Measurements from ENCODE around the gene QRICH1.

DNA sequence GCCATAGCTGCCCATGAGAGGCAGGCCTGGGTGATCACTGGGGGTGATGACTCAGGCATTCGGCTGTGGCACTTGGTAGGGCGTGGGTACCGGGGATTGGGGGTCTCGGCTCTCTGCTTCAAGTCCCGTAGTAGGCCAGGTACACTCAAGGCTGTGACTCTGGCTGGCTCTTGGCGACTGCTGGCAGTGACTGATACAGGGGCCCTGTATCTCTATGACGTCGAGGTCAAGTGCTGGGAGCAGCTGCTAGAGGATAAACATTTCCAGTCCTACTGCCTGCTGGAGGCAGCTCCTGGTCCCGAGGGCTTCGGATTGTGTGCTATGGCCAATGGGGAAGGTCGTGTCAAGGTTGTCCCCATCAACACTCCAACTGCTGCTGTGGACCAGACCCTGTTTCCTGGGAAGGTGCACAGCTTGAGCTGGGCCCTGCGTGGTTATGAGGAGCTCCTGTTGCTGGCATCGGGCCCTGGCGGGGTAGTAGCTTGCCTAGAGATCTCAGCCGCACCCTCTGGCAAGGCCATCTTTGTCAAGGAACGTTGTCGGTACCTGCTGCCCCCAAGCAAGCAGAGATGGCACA, 81.3 kb downstream of the QRICH1 start:
- TF ChIP-seq, protein P1, sequence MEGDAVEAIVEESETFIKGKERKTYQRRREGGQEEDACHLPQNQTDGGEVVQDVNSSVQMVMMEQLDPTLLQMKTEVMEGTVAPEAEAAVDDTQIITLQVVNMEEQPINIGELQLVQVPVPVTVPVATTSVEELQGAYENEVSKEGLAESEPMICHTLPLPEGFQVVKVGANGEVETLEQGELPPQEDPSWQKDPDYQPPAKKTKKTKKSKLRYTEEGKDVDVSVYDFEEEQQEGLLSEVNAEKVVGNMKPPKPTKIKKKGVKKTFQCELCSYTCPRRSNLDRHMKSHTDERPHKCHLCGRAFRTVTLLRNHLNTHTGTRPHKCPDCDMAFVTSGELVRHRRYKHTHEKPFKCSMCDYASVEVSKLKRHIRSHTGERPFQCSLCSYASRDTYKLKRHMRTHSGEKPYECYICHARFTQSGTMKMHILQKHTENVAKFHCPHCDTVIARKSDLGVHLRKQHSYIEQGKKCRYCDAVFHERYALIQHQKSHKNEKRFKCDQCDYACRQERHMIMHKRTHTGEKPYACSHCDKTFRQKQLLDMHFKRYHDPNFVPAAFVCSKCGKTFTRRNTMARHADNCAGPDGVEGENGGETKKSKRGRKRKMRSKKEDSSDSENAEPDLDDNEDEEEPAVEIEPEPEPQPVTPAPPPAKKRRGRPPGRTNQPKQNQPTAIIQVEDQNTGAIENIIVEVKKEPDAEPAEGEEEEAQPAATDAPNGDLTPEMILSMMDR (conservative IDR thresholded peaks at IDR 0.05): no peak
- no peak for TF ChIP-seq EZH2 (IDR thresholded peaks at IDR 0.05; ENCODE audit: low read depth)
